GM18499 (cell line): Measurements from ENCODE around the gene SLC25A52.
"Not testable (repeated sequence)": the region's sequence is repeated elsewhere in the genome, so short reads cannot be mapped to it uniquely, and the experiment has no call there.

Experiments used
- ATAC-seq: cut with Tn5 transposase; IDR thresholded peaks from one replicate; pipeline ENCODE4 v1.9.1; 2021; ENCODE audit warnings: moderate number of reproducible peaks; ENCODE audit not compliant: insufficient read depth, unreplicated experiment

SLC25A52 gene

GRCh38 chr18:31741097-31741735 is 19.5 kb downstream of the SLC25A52 start:
- ATAC-seq, result no peak

- no peak for ATAC-seq
These were observed 20.5 kb downstream of the SLC25A52 start for GRCh38 chr18:31740180-31740579.

GRCh38 chr18:31739651-31740050 is 21.0 kb downstream of the SLC25A52 start:
- ATAC-seq, result no peak

GRCh38 chr18:31738460-31739407 is 21.9 kb downstream of the SLC25A52 start:
- ATAC-seq, result no peak

GRCh38 chr18:31736630-31737029 is 24.1 kb downstream of the SLC25A52 start:
- ATAC-seq, result peak; percentile 72

- ATAC-seq, result no peak
These were observed 29.1 kb downstream of the SLC25A52 start for GRCh38 chr18:31731628-31732027.

- not testable (repeated sequence) for ATAC-seq
These were observed 31.5 kb downstream of the SLC25A52 start for GRCh38 chr18:31729196-31729595.

GRCh38 chr18:31723990-31724711 is 36.5 kb downstream of the SLC25A52 start:
- no peak for ATAC-seq

GRCh38 chr18:31723639-31723989 is 37.1 kb downstream of the SLC25A52 start:
- ATAC-seq, result no peak

GRCh38 chr18:31722369-31722957 is 38.2 kb downstream of the SLC25A52 start:
- peak; percentile 94 for ATAC-seq

- no peak for ATAC-seq
These were observed 39.1 kb downstream of the SLC25A52 start for GRCh38 chr18:31721601-31722000.

- ATAC-seq, result no peak
These were observed 39.8 kb downstream of the SLC25A52 start for GRCh38 chr18:31720867-31721266.

- ATAC-seq, result no peak
These were observed 41.2 kb downstream of the SLC25A52 start for GRCh38 chr18:31719363-31720006.

GRCh38 chr18:31718386-31718785 is 42.3 kb downstream of the SLC25A52 start:
- ATAC-seq, result no peak

- peak; percentile 64 for ATAC-seq
These were observed 44.3 kb downstream of the SLC25A52 start for GRCh38 chr18:31716362-31716761.

- no peak for ATAC-seq
These were observed 49.1 kb downstream of the SLC25A52 start for GRCh38 chr18:31711365-31712172.

- ATAC-seq, result no peak
These were observed 49.9 kb downstream of the SLC25A52 start for GRCh38 chr18:31710826-31711225.
